T-helper 17 cell (primary cell): Measurements from ENCODE around the gene DNAAF8. TPM values are rescaled to one million over a fixed set of nuclear protein-coding genes. Genes with fewer than 3 reads are reported as not detected.

Source experiments
- ATAC-seq: fragments of 150-1000 bp; cut with Tn5 transposase; 2 replicates; pipeline ENCODE4 v1.10.0; 2021; ENCODE audit warnings: mild to moderate bottlenecking, moderate library complexity
- DNase-seq, 3 donors: peaks; one replicate each; pipeline versions ENCODE4 v3.0.0 to v3.0.0-alpha.2; 2020 to 2021
- H3K9me3 ChIP-seq: one replicate; pipeline ENCODE4 v1.7.0; 2013; ENCODE audit warnings: low read length, mild to moderate bottlenecking; ENCODE audit not compliant: control insufficient read depth, poor library complexity, severe bottlenecking
- H3K27ac Mint-ChIP-seq: one replicate; pipeline ENCODE4 v1.8.0; 2022; ENCODE audit warnings: mild to moderate bottlenecking, moderate library complexity, mixed read lengths
- H3K27me3 Mint-ChIP-seq: one replicate; pipeline ENCODE4 v1.8.0; 2022; ENCODE audit warnings: mixed read lengths
- H3K36me3 Mint-ChIP-seq: one replicate; pipeline ENCODE4 v1.8.0; 2022; ENCODE audit warnings: low read depth, mixed read lengths
- H3K4me1 Mint-ChIP-seq: one replicate; pipeline ENCODE4 v1.8.0; 2022; ENCODE audit warnings: mild to moderate bottlenecking, mixed read lengths
- H3K4me3 Mint-ChIP-seq: one replicate; pipeline ENCODE4 v1.8.0; 2022; ENCODE audit warnings: mild to moderate bottlenecking, moderate library complexity, mixed read lengths
- total RNA-seq, 4 donors: library from RNA in 2 of 4; stranded (reverse) in 2 of 4; gene quantifications; one replicate each; pipeline ENCODE4 v1.2.3 and lab custom pipeline; 2022 to 2026

DNAAF8 gene
- total RNA-seq, 2 donors from 2014 or later = not detected

DNA sequence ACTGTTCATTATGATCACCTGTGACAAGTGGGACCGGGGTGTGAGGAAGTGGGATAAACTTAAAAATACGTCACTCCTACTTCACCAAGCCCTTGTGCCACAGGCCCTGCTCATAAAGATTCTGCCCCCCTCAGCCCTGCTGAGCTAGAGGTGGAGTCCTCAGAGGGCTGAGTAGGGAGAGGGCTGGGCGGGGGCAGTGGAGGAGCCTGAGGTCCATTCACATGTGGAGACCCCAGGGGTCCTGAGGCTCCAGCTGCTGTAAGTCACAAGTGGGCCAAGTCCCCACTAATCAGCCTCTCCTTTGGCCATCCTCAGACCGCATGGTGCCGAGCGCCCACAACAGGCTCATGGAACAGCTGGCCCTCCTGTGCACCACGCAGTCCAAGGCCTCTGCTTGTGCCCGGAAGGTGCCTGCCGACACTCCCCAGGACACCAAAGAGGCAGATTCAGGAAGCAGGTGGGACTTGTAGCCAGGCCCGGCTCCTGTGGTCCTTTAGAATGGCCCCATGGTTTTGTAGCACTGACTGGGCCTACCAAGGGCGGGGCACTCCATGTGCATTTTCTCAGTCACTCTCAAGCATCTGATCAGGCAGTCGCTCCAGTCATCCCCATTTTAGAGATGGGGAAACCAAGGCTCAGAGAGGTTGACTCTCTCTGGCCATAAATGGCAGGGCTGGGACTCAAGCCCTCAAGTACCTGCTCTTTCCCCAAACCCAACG is 10.4 kb downstream of the DNAAF8 start:
- Mint-ChIP-seq H3K4me1 (peaks cover 12% of the 10 kb centered on the region), H3K36me3 (no peaks in the 10 kb centered on the region), H3K4me3 (no peak overlapping the region), H3K27ac (no peak overlapping the region), H3K27me3 (no peaks in the 10 kb centered on the region)
- ATAC-seq = no peak
- no peak for DNase-seq
- no peaks in the 10 kb centered on the region for H3K9me3 ChIP-seq

DNA sequence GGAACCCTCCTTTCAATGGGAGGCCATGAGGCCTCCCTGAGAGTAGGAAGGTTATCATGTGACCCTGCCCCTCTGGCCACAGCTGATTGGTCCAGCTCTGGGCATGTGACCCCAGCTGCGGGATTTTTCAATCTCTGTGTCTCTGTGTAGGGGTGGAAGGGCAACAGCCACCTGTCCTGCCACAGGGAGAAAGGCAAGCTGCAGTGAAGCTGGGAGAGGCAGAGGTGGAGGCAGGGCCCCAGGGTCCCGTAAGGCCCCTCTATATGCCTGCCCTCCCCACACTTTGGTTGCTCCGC is 10.9 kb downstream of the DNAAF8 start:
- DNase-seq (no peak), ATAC-seq (no peak)
- no peak overlapping the region for H3K4me3 Mint-ChIP-seq
- H3K4me1 Mint-ChIP-seq = peaks cover 12% of the 10 kb centered on the region
- H3K27ac Mint-ChIP-seq = no peak overlapping the region
- no peaks in the 10 kb centered on the region for H3K27me3 Mint-ChIP-seq
- no peaks in the 10 kb centered on the region for H3K36me3 Mint-ChIP-seq
- H3K9me3 ChIP-seq = no peaks in the 10 kb centered on the region

- ATAC-seq = no peak
- no peaks in the 10 kb centered on the region for H3K36me3 Mint-ChIP-seq
These were observed 11.9 kb downstream of the DNAAF8 start for GRCh38 chr16:4746215-4746614.

GRCh38 chr16:4746991-4747574 is 12.7 kb downstream of the DNAAF8 start:
- H3K36me3 Mint-ChIP-seq = no peaks in the 10 kb centered on the region
- H3K27ac Mint-ChIP-seq = no peak overlapping the region
- DNase-seq (no peak), ATAC-seq (no peak)
- no peaks in the 10 kb centered on the region for H3K9me3 ChIP-seq
- peaks cover 12% of the 10 kb centered on the region for H3K4me1 Mint-ChIP-seq
- no peaks in the 10 kb centered on the region for H3K27me3 Mint-ChIP-seq
- H3K4me3 Mint-ChIP-seq = no peak overlapping the region

More at GRCh38 chr16:4746215-4746614, 11.9 kb downstream of the DNAAF8 start:
- Mint-ChIP-seq H3K4me1 (peaks cover 12% of the 10 kb centered on the region), H3K27me3 (no peaks in the 10 kb centered on the region), H3K27ac (no peak overlapping the region), H3K4me3 (no peak overlapping the region)
- H3K9me3 ChIP-seq = no peaks in the 10 kb centered on the region
- DNase-seq = no peak

DNA sequence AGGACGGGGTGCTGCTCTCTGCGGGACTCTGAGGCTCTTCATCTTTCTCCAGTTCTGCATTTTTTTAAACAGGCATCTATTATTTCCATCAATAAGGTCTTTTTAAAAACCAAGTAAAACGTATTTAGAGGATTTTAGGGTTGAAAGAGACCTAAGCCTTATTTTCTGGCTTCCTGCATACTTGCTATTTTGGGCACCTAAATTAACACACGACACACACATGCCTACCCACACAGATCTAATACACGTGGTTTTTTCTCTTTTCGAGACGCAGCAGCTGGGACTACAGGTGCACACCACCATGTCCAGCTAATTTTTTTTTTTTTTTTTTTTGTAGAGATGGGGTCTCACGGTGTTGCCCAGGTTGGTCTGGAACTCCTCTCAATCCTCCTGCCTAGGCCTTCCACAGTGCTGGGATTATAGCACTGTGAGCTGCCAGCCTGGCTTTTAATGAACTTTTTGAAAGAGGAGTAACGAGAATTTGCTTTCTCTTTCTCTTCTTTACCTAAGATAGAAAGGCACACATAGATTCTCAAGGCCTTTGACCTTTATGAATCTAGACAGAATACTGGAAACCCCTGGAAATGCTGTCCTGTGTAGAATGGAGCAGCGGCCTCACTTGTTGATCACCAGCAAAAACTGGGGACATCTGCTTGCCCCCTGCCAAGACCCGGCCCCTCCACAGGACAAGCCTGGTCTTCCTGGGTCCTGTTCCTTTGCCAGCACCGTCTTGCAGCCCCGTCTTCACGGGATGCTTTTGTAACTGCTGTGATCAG is 13.8 kb downstream of the DNAAF8 start:
- H3K9me3 ChIP-seq = no peaks in the 10 kb centered on the region
- Mint-ChIP-seq H3K27ac (peak overlapping the region; percentile 24), H3K4me1 (peaks cover 10% of the 10 kb centered on the region), H3K27me3 (no peaks in the 10 kb centered on the region), H3K36me3 (no peaks in the 10 kb centered on the region), H3K4me3 (no peak overlapping the region)
- DNase-seq (no peak), ATAC-seq (no peak)

DNA sequence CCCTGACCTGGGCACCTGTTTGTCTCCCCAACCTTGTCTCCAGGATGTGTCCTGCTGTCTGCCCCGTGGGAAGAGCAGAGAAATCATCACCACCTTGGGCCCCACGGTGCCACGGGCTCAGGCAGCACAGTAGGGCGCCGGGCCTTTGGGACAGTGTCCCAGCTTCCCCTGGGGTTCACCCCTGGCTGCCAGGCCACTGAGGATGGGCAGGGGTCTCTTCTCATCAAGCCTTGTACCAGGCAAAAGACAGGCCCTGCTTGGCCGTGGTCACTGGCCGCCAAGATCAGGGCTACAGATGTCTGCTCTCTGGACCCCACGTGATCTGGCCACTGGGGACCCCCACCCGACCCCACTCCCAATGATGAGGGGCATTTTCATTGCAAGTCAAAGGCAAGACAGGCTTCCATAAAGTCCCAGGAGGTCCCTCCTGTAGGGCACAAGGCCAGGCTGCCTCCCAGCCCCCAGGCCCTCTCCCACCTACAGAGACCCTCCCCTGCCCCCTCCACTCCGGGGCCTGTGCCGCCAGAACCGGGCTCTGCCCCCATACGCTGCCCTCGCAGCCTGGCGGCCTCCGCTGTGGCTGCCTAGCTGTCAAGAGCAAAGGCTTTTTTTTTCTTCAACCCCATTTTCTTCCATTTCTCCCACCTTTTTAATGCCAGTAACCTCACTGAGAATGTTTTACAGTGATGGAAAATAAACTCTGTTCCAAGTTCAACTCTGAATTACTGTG is 14.5 kb downstream of the DNAAF8 start:
- H3K9me3 ChIP-seq = no peaks in the 10 kb centered on the region
- ATAC-seq = no peak
- DNase-seq = no peak
- H3K4me3 Mint-ChIP-seq = no peak overlapping the region
- H3K27ac Mint-ChIP-seq = no peak overlapping the region
- peaks cover 4% of the 10 kb centered on the region for H3K4me1 Mint-ChIP-seq
- no peaks in the 10 kb centered on the region for H3K27me3 Mint-ChIP-seq
- no peaks in the 10 kb centered on the region for H3K36me3 Mint-ChIP-seq

- ATAC-seq (no peak), DNase-seq (no peak)
- Mint-ChIP-seq H3K36me3 (no peaks in the 10 kb centered on the region), H3K27me3 (no peaks in the 10 kb centered on the region), H3K4me3 (no peak overlapping the region), H3K4me1 (peaks cover 4% of the 10 kb centered on the region), H3K27ac (no peak overlapping the region)
- no peaks in the 10 kb centered on the region for H3K9me3 ChIP-seq
These were observed 15.4 kb downstream of the DNAAF8 start for GRCh38 chr16:4749700-4750257.

GRCh38 chr16:4750896-4751295 is 16.6 kb downstream of the DNAAF8 start:
- peaks cover 4% of the 10 kb centered on the region for H3K36me3 Mint-ChIP-seq
- H3K4me3 Mint-ChIP-seq = no peak overlapping the region
- no peak for DNase-seq
- no peak overlapping the region for H3K27ac Mint-ChIP-seq
- no peaks in the 10 kb centered on the region for H3K9me3 ChIP-seq
- no peak for ATAC-seq
- H3K27me3 Mint-ChIP-seq = no peaks in the 10 kb centered on the region
- H3K4me1 Mint-ChIP-seq = peaks cover 4% of the 10 kb centered on the region

DNA sequence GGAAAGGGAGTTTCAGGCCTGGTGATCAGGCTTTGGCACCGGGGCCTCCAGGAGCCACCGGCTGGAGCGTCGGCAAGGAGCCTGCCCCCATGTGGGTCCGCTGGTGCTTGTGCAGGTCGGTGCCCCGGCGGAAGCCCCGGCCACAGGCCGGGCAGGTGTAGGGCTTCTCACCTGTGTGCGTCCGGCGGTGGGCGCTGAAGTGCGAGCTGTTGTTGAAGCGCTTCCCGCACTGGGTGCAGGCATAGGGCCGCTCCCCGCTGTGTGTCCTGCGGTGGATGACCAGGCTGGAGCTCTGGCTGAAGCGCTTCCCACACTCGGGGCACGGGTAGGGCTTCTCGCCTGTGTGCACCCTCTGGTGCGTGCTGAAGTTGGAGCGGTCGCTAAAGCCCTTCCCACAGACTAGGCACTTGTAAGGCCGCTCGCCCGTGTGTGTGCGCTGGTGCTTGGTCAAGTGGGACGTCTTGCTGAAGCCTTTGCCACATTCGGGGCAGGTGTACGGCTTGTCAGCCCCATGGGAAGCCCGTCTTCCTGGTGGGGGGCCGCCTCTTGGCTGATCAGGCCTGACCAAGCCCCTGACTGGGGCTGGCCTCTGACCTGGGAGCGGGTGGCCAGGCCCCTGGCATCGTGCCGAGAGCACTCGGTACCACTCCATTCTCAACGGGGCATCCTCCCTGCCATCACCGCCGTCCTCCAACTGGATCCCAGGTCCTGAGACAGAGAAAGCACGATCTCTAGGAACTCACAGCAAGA is 18.2 kb downstream of the DNAAF8 start:
- no peaks in the 10 kb centered on the region for H3K9me3 ChIP-seq
- DNase-seq = no peak
- no peak for ATAC-seq
- Mint-ChIP-seq H3K4me3 (no peak overlapping the region), H3K27ac (no peak overlapping the region), H3K4me1 (peaks cover 4% of the 10 kb centered on the region), H3K36me3 (peaks cover 4% of the 10 kb centered on the region), H3K27me3 (no peaks in the 10 kb centered on the region)

- Mint-ChIP-seq H3K36me3 (peaks cover 4% of the 10 kb centered on the region), H3K4me1 (no peaks in the 10 kb centered on the region), H3K4me3 (no peak overlapping the region), H3K27ac (no peak overlapping the region), H3K27me3 (no peaks in the 10 kb centered on the region)
- DNase-seq (no peak), ATAC-seq (no peak)
- H3K9me3 ChIP-seq = no peaks in the 10 kb centered on the region
These were observed 18.9 kb downstream of the DNAAF8 start for GRCh38 chr16:4753227-4753626.

- ATAC-seq (no peak), DNase-seq (no peak)
- no peaks in the 10 kb centered on the region for H3K4me1 Mint-ChIP-seq
- H3K27ac Mint-ChIP-seq = no peak overlapping the region
- peaks cover 10% of the 10 kb centered on the region for H3K36me3 Mint-ChIP-seq
- H3K9me3 ChIP-seq = no peaks in the 10 kb centered on the region
- no peaks in the 10 kb centered on the region for H3K27me3 Mint-ChIP-seq
- H3K4me3 Mint-ChIP-seq = no peak overlapping the region
These were observed 20.5 kb downstream of the DNAAF8 start for GRCh38 chr16:4754865-4755264.

- H3K27me3 Mint-ChIP-seq = no peaks in the 10 kb centered on the region
- H3K27ac Mint-ChIP-seq = no peak overlapping the region
- no peaks in the 10 kb centered on the region for H3K9me3 ChIP-seq
- H3K4me3 Mint-ChIP-seq = no peak overlapping the region
- H3K4me1 Mint-ChIP-seq = no peaks in the 10 kb centered on the region
- no peak for DNase-seq
- ATAC-seq = no peak
- peaks cover 13% of the 10 kb centered on the region for H3K36me3 Mint-ChIP-seq
These were observed 21.4 kb downstream of the DNAAF8 start for GRCh38 chr16:4755687-4756086.
